Fibroblast of skin of left biceps (primary cell): Measurements from ENCODE around the gene PATJ.
"Not testable (repeated sequence)": the region's sequence is repeated elsewhere in the genome, so short reads cannot be mapped to it uniquely, and the experiment has no call there.

Experiments
- DNase-seq, 2 experiments: peaks; one replicate each; pipeline ENCODE4 v3.0.0-alpha.2; 2013; ENCODE audit warnings: low read depth in 2 of 2

Gene PATJ

GRCh38 chr1:61942856-61943255 is 200.6 kb downstream of the PATJ start:
- DNase-seq: no peak

GRCh38 chr1:61948685-61949084 is 206.4 kb downstream of the PATJ start:
- DNase-seq: not testable (repeated sequence)

GRCh38 chr1:61950418-61950817 is 208.1 kb downstream of the PATJ start:
- no peak for DNase-seq

- no peak for DNase-seq
These were observed 209.7 kb downstream of the PATJ start for GRCh38 chr1:61951731-61952580.

GRCh38 chr1:61952675-61953074 is 210.4 kb downstream of the PATJ start:
- no peak for DNase-seq

- DNase-seq: no peak
These were observed 211.0 kb downstream of the PATJ start for GRCh38 chr1:61953076-61953789.

- no peak for DNase-seq
These were observed 211.5 kb downstream of the PATJ start for GRCh38 chr1:61953790-61954150.

GRCh38 chr1:61955261-61955660 is 213.0 kb downstream of the PATJ start:
- DNase-seq: no peak

- DNase-seq: no peak
These were observed 213.9 kb downstream of the PATJ start for GRCh38 chr1:61956016-61956645.

GRCh38 chr1:61956784-61957183 is 214.5 kb downstream of the PATJ start:
- no peak for DNase-seq

GRCh38 chr1:61961009-61961408 is 218.7 kb downstream of the PATJ start:
- DNase-seq: no peak

- DNase-seq: no peak
These were observed 220.4 kb downstream of the PATJ start for GRCh38 chr1:61962631-61963030.

GRCh38 chr1:61966450-61967225 is 224.4 kb downstream of the PATJ start:
- not testable (repeated sequence) for DNase-seq

GRCh38 chr1:61967750-61968149 is 225.5 kb downstream of the PATJ start:
- DNase-seq: no peak

GRCh38 chr1:61968869-61969268 is 226.6 kb downstream of the PATJ start:
- DNase-seq: no peak

- DNase-seq: no peak
These were observed 231.0 kb downstream of the PATJ start for GRCh38 chr1:61973100-61973837.

- DNase-seq: no peak
These were observed 233.4 kb downstream of the PATJ start for GRCh38 chr1:61975638-61976037.

GRCh38 chr1:61976566-61976965 is 234.3 kb downstream of the PATJ start:
- DNase-seq: no peak

- DNase-seq: no peak
These were observed 236.5 kb downstream of the PATJ start for GRCh38 chr1:61978796-61979195.

- DNase-seq: no peak
These were observed 237.4 kb downstream of the PATJ start for GRCh38 chr1:61979729-61980128.

GRCh38 chr1:61980561-61980960 is 238.3 kb downstream of the PATJ start:
- peak in 1 of 2 experiments; percentile 12 for DNase-seq
